ENCODE measurements around the gene FBXW5.

DNA sequence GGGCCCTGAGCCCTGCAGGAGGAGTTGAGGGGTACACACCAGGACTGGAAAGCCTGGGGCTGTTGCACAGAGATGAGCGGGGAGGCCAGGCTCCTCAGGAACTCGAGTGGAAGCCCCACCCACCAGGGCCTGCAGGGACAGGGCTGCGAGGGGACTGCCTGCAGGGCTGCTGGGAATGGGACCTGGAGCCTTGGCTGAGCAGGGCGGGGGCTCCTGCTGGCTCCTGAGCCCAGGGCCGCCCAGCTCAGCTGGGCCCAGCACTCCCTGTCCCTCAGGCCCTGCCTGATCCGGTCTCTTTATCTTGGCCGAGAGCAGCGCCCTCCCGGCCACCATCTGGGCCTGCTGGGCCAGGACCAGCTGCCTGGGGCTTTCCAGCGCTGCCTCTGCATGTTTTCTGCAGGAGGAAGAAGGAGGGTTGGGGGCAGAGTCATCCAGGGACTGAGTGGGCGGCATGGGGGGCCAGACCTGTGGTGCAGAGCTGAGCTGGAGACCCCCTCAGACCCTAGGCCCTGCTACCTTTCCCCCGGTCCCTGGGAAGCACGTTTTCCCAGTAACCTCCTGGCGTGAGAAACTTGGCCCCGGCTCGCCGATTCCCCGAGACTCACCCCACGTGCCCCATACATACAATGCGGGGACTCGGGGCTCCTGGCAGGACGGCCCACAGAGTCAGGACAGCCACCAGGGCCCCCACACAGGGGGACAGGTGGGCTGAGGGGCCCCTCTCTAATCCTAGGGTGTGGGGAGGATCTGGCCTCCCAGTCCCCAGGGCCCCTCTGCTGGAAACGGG is 16.9 kb upstream of the FBXW5 start:
- no peak for TF ChIP-seq SIN3A (IDR thresholded peaks at IDR 0.05; ENCODE audit: borderline replicate concordance, insufficient read depth, low read length)
- TF ChIP-seq TAF1 (IDR thresholded peaks at IDR 0.05; ENCODE audit: borderline replicate concordance, insufficient read depth, low read length) = no peak
- TF ChIP-seq, protein P1, sequence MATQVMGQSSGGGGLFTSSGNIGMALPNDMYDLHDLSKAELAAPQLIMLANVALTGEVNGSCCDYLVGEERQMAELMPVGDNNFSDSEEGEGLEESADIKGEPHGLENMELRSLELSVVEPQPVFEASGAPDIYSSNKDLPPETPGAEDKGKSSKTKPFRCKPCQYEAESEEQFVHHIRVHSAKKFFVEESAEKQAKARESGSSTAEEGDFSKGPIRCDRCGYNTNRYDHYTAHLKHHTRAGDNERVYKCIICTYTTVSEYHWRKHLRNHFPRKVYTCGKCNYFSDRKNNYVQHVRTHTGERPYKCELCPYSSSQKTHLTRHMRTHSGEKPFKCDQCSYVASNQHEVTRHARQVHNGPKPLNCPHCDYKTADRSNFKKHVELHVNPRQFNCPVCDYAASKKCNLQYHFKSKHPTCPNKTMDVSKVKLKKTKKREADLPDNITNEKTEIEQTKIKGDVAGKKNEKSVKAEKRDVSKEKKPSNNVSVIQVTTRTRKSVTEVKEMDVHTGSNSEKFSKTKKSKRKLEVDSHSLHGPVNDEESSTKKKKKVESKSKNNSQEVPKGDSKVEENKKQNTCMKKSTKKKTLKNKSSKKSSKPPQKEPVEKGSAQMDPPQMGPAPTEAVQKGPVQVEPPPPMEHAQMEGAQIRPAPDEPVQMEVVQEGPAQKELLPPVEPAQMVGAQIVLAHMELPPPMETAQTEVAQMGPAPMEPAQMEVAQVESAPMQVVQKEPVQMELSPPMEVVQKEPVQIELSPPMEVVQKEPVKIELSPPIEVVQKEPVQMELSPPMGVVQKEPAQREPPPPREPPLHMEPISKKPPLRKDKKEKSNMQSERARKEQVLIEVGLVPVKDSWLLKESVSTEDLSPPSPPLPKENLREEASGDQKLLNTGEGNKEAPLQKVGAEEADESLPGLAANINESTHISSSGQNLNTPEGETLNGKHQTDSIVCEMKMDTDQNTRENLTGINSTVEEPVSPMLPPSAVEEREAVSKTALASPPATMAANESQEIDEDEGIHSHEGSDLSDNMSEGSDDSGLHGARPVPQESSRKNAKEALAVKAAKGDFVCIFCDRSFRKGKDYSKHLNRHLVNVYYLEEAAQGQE (IDR thresholded peaks at IDR 0.05; ENCODE audit: insufficient read depth in 1 of 2, low read depth in 2 of 2, low read length in 2 of 2) = no peak
- no peak for TF ChIP-seq POLR2AphosphoS5 (IDR thresholded peaks at IDR 0.05; ENCODE audit: low read depth, low read length)
